ENCODE measurements around the gene NRXN3. TPM values are rescaled to one million over a fixed set of nuclear protein-coding genes. Genes with fewer than 3 reads are reported as not detected.

Gene NRXN3
- total and polyA plus RNA-seq, 4 donors = 1.4 to 8.3 (median 4.4) TPM

GRCh38 chr14:78282437-78282836, 112.3 kb downstream of the NRXN3 start:
- Histone ChIP-seq H3K36me3 (ENCODE audit: control insufficient read depth in 4 of 4, insufficient read depth in 4 of 4, low read length in 4 of 4) (no peaks in the 10 kb centered on the region), H3K27ac (ENCODE audit: low read depth in 1 of 2, low read length in 1 of 2) (no peak overlapping the region), H3K4me1 (ENCODE audit: control insufficient read depth in 5 of 5, insufficient read depth in 5 of 5, low read length in 5 of 5) (peaks cover 0 to 4% (median 0%) of the 10 kb centered on the region in 5 donors), H3K9me3 (ENCODE audit: control insufficient read depth in 4 of 4, insufficient read depth in 3 of 4, low read length in 3 of 4) (no peaks in the 10 kb centered on the region), H3K27me3 (ENCODE audit: control insufficient read depth in 3 of 3, insufficient read depth in 3 of 3, low read length in 2 of 3) (no peaks in the 10 kb centered on the region), H3K4me3 (no peak overlapping the region), H3K9ac (ENCODE audit: insufficient read depth in 1 of 2, low read length in 2 of 2) (no peak overlapping the region)
- no peak for TF ChIP-seq CTCF (IDR thresholded peaks at IDR 0.05; ENCODE audit: control extremely low read depth, extremely low read depth)
- no peak for DNase-seq
- WGBS, 2 donors = 60 to 70% methylated on average over 6 of the region's 6 CpGs
- ATAC-seq (ENCODE audit: insufficient read depth, low FRiP score) = no peak

- DNase-seq (no peak), ATAC-seq (ENCODE audit: insufficient read depth, low FRiP score) (no peak)
- 58 to 60% methylated on average over 3 of the region's 3 CpGs for WGBS, 2 donors
- Histone ChIP-seq H3K27me3 (ENCODE audit: control insufficient read depth in 3 of 3, insufficient read depth in 3 of 3, low read length in 2 of 3) (no peaks in the 10 kb centered on the region), H3K9me3 (ENCODE audit: control insufficient read depth in 4 of 4, insufficient read depth in 3 of 4, low read length in 3 of 4) (peaks cover 0 to 3% (median 0%) of the 10 kb centered on the region in 4 donors), H3K27ac (ENCODE audit: low read depth in 1 of 2, low read length in 1 of 2) (no peak overlapping the region), H3K4me1 (ENCODE audit: control insufficient read depth in 5 of 5, insufficient read depth in 5 of 5, low read length in 5 of 5) (peaks cover 0 to 3% (median 0%) of the 10 kb centered on the region in 5 donors), H3K4me3 (no peak overlapping the region), H3K36me3 (ENCODE audit: control insufficient read depth in 4 of 4, insufficient read depth in 4 of 4, low read length in 4 of 4) (no peaks in the 10 kb centered on the region), H3K9ac (ENCODE audit: insufficient read depth in 1 of 2, low read length in 2 of 2) (no peak overlapping the region)
- no peak for TF ChIP-seq CTCF (IDR thresholded peaks at IDR 0.05; ENCODE audit: control extremely low read depth, extremely low read depth)
Measured at GRCh38 chr14:78286210-78286609, 116.0 kb downstream of the NRXN3 start.

GRCh38 chr14:78292003-78292402, 121.8 kb downstream of the NRXN3 start:
- no peak overlapping the region for H3K4me3 ChIP-seq
- H3K4me1 ChIP-seq (ENCODE audit: control insufficient read depth in 5 of 5, insufficient read depth in 5 of 5, low read length in 5 of 5) = no peaks in the 10 kb centered on the region
- no peak for TF ChIP-seq CTCF (IDR thresholded peaks at IDR 0.05; ENCODE audit: control extremely low read depth, extremely low read depth)
- no peak for ATAC-seq (ENCODE audit: insufficient read depth, low FRiP score)
- H3K36me3 ChIP-seq (ENCODE audit: control insufficient read depth in 4 of 4, insufficient read depth in 4 of 4, low read length in 4 of 4) = no peaks in the 10 kb centered on the region
- H3K27me3 ChIP-seq (ENCODE audit: control insufficient read depth in 3 of 3, insufficient read depth in 3 of 3, low read length in 2 of 3) = no peaks in the 10 kb centered on the region
- H3K9ac ChIP-seq (ENCODE audit: insufficient read depth in 1 of 2, low read length in 2 of 2) = no peak overlapping the region
- DNase-seq = no peak
- H3K27ac ChIP-seq (ENCODE audit: low read depth in 1 of 2, low read length in 1 of 2) = no peak overlapping the region
- WGBS, 2 donors = 77 to 86% methylated on average over 3 of the region's 3 CpGs
- peaks cover 0 to 3% (median 0%) of the 10 kb centered on the region in 4 donors for H3K9me3 ChIP-seq (ENCODE audit: control insufficient read depth in 4 of 4, insufficient read depth in 3 of 4, low read length in 3 of 4)

GRCh38 chr14:78297858-78298257, 127.7 kb downstream of the NRXN3 start:
- Histone ChIP-seq H3K36me3 (ENCODE audit: control insufficient read depth in 4 of 4, insufficient read depth in 4 of 4, low read length in 4 of 4) (no peaks in the 10 kb centered on the region), H3K9ac (ENCODE audit: insufficient read depth in 1 of 2, low read length in 2 of 2) (no peak overlapping the region), H3K4me3 (no peak overlapping the region), H3K27ac (ENCODE audit: low read depth in 1 of 2, low read length in 1 of 2) (no peak overlapping the region), H3K9me3 (ENCODE audit: control insufficient read depth in 4 of 4, insufficient read depth in 3 of 4, low read length in 3 of 4) (peaks cover 0 to 2% (median 0%) of the 10 kb centered on the region in 4 donors), H3K27me3 (ENCODE audit: control insufficient read depth in 3 of 3, insufficient read depth in 3 of 3, low read length in 2 of 3) (no peaks in the 10 kb centered on the region), H3K4me1 (ENCODE audit: control insufficient read depth in 5 of 5, insufficient read depth in 5 of 5, low read length in 5 of 5) (no peaks in the 10 kb centered on the region)
- ATAC-seq (ENCODE audit: insufficient read depth, low FRiP score) (no peak), DNase-seq (no peak)
- no peak for TF ChIP-seq CTCF (IDR thresholded peaks at IDR 0.05; ENCODE audit: control extremely low read depth, extremely low read depth)
- 60 to 72% methylated on average over 11 of the region's 11 CpGs for WGBS, 2 donors

Measured in lung (tissue), 12 donors.